Measurements from ENCODE around the gene MRGPRD. TPM values are rescaled to one million over a fixed set of nuclear protein-coding genes. Genes with fewer than 3 reads are reported as not detected.
A peak's percentile ranks its signal among the peaks of the same experiment; 100 is the strongest.

MRGPRD gene
- total RNA-seq, 1 donor: not detected

DNA sequence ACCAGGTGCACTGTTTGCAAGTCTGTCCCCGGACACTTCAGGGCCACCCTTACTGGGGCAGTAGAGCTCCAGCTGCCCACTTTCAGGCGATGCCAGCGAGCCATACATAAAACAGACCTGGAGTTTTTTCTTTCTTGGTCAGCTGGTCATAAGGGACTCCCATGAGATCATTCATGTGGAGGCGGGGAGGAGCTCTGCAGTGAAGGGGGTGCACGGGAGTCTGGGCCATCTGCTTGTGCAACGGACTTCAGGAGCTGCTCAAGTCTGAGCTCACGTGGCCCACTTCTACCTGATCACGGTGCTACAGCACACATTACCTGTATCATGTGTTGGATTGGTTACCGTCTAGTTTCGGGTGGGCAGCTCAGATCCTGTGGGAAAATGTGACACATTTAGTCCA lies 41.5 kb upstream of the MRGPRD start:
- Histone ChIP-seq H3K79me2 (ENCODE audit: insufficient read depth, low read length) (no peaks in the 10 kb centered on the region), H3K4me1 (ENCODE audit: insufficient read depth, low read length) (peaks cover 18% of the 10 kb centered on the region), H3K27ac (ENCODE audit: low read depth, low read length) (no peak overlapping the region), H3K4me2 (ENCODE audit: insufficient read depth, low read length) (peak overlapping the region; percentile 57), H3K27me3 (ENCODE audit: insufficient read depth, low read length) (peaks cover 9% of the 10 kb centered on the region), H2AFZ (ENCODE audit: low read length) (no peak overlapping the region), H3K4me3 (ENCODE audit: insufficient read depth, low read length) (no peak overlapping the region), H4K20me1 (ENCODE audit: insufficient read depth, low read length) (no peaks in the 10 kb centered on the region), H3K9me3 (ENCODE audit: low read depth, low read length) (no peaks in the 10 kb centered on the region), H3K36me3 (ENCODE audit: insufficient read depth, low read length) (no peaks in the 10 kb centered on the region)
- peak; percentile 79 for DNase-seq (ENCODE audit: insufficient read length, low spot score, missing footprints)
- TF ChIP-seq, protein P1, sequence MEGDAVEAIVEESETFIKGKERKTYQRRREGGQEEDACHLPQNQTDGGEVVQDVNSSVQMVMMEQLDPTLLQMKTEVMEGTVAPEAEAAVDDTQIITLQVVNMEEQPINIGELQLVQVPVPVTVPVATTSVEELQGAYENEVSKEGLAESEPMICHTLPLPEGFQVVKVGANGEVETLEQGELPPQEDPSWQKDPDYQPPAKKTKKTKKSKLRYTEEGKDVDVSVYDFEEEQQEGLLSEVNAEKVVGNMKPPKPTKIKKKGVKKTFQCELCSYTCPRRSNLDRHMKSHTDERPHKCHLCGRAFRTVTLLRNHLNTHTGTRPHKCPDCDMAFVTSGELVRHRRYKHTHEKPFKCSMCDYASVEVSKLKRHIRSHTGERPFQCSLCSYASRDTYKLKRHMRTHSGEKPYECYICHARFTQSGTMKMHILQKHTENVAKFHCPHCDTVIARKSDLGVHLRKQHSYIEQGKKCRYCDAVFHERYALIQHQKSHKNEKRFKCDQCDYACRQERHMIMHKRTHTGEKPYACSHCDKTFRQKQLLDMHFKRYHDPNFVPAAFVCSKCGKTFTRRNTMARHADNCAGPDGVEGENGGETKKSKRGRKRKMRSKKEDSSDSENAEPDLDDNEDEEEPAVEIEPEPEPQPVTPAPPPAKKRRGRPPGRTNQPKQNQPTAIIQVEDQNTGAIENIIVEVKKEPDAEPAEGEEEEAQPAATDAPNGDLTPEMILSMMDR (IDR thresholded peaks at IDR 0.05; ENCODE audit: extremely low read depth, low read depth, low read length): no peak

DNA sequence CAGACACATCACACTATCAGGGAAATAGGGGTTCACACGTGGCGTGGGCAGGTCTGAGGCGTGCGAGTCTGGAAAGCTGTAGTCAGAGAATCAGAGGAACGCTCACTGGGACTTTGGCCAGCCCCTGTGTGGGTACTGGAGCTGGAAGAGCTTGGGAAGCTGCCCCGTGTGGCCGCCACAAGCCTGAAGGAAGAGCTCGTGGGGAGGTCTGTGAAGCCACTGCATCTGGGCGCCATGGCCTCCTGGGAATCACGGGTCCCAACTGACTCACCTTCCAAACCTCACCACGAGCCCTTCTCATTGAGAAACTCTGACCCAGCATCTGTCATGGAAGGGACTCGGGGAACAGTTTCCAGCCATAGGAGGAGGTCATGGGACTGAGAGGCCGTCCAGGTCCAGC lies 38.1 kb upstream of the MRGPRD start:
- H3K27ac ChIP-seq (ENCODE audit: low read depth, low read length): peak overlapping the region; percentile 34
- no peaks in the 10 kb centered on the region for H3K79me2 ChIP-seq (ENCODE audit: insufficient read depth, low read length)
- H3K4me1 ChIP-seq (ENCODE audit: insufficient read depth, low read length): peaks cover 18% of the 10 kb centered on the region
- peaks cover 5% of the 10 kb centered on the region for H3K27me3 ChIP-seq (ENCODE audit: insufficient read depth, low read length)
- H4K20me1 ChIP-seq (ENCODE audit: insufficient read depth, low read length): no peaks in the 10 kb centered on the region
- H2AFZ ChIP-seq (ENCODE audit: low read length): peak overlapping the region; percentile 7
- H3K4me3 ChIP-seq (ENCODE audit: insufficient read depth, low read length): no peak overlapping the region
- TF ChIP-seq, protein P1 (IDR thresholded peaks at IDR 0.05; ENCODE audit: extremely low read depth, low read depth, low read length): peak; percentile 23
- no peaks in the 10 kb centered on the region for H3K9me3 ChIP-seq (ENCODE audit: low read depth, low read length)
- H3K4me2 ChIP-seq (ENCODE audit: insufficient read depth, low read length): no peak overlapping the region
- DNase-seq (ENCODE audit: insufficient read length, low spot score, missing footprints): peak; percentile 93
- H3K36me3 ChIP-seq (ENCODE audit: insufficient read depth, low read length): no peaks in the 10 kb centered on the region

DNA sequence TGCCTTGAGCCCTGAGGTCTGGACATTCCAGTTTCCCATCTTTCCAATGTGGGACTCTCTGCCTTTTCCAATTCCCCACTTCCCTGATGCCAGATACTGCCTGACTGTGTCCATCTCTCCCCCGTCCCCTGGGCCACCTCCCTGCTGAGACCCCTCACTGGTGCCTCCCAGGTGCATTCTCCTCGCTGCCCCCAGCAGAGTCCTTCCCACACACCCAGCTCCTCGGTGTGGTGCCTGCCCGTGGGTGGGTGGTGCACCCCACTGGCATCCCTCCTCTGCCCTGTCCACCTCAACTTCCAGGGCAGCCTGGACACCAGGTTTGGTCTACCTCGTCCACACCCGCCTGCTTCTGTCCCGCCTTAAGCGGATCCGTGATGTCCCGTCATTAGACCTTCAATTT lies 37.2 kb upstream of the MRGPRD start:
- H3K4me3 ChIP-seq (ENCODE audit: insufficient read depth, low read length): no peak overlapping the region
- no peaks in the 10 kb centered on the region for H3K79me2 ChIP-seq (ENCODE audit: insufficient read depth, low read length)
- H4K20me1 ChIP-seq (ENCODE audit: insufficient read depth, low read length): no peaks in the 10 kb centered on the region
- no peak overlapping the region for H3K4me2 ChIP-seq (ENCODE audit: insufficient read depth, low read length)
- DNase-seq (ENCODE audit: insufficient read length, low spot score, missing footprints): peak; percentile 35
- TF ChIP-seq, protein P1 (IDR thresholded peaks at IDR 0.05; ENCODE audit: extremely low read depth, low read depth, low read length): no peak
- peaks cover 25% of the 10 kb centered on the region for H3K4me1 ChIP-seq (ENCODE audit: insufficient read depth, low read length)
- no peaks in the 10 kb centered on the region for H3K36me3 ChIP-seq (ENCODE audit: insufficient read depth, low read length)
- H3K27ac ChIP-seq (ENCODE audit: low read depth, low read length): no peak overlapping the region
- no peaks in the 10 kb centered on the region for H3K27me3 ChIP-seq (ENCODE audit: insufficient read depth, low read length)
- no peak overlapping the region for H2AFZ ChIP-seq (ENCODE audit: low read length)
- H3K9me3 ChIP-seq (ENCODE audit: low read depth, low read length): no peaks in the 10 kb centered on the region

DNA sequence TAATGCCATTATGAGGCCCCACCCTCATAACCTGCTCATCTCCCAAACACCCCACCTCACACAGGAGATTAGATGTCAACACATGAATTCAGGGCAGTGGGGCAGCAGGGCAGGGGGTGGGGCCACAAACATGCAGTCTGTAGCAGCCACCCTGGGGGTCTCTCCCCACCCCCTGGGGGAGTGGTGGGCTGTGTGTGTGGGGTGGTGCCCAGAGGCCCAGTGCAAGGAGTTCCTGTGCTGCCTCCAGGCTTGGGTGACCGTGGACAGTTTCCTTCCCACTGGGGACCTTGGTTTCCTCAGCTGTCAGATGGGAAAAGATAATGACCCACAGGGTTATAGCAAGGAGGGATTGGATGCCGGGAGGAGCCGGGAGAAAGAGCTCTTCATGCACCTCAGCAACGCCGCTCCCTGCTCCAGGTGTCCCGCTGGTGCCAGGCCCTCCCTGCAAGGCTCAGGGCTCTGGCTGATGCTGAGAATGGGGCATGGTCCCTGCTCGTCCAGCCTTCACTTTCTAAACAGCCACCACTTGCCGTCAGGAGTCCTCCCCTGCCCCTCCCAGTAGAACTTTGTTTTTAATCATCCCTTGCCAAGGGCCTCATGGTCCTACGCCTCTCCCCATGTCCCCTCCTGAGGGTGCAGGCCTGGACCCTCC lies 34.2 kb upstream of the MRGPRD start:
- no peaks in the 10 kb centered on the region for H3K9me3 ChIP-seq (ENCODE audit: low read depth, low read length)
- peaks cover 48% of the 10 kb centered on the region for H3K4me1 ChIP-seq (ENCODE audit: insufficient read depth, low read length)
- no peaks in the 10 kb centered on the region for H3K36me3 ChIP-seq (ENCODE audit: insufficient read depth, low read length)
- peak; percentile 63 for DNase-seq (ENCODE audit: insufficient read length, low spot score, missing footprints)
- H2AFZ ChIP-seq (ENCODE audit: low read length): no peak overlapping the region
- no peaks in the 10 kb centered on the region for H4K20me1 ChIP-seq (ENCODE audit: insufficient read depth, low read length)
- H3K4me2 ChIP-seq (ENCODE audit: insufficient read depth, low read length): no peak overlapping the region
- TF ChIP-seq, protein P1 (IDR thresholded peaks at IDR 0.05; ENCODE audit: extremely low read depth, low read depth, low read length): no peak
- no peak overlapping the region for H3K27ac ChIP-seq (ENCODE audit: low read depth, low read length)
- H3K79me2 ChIP-seq (ENCODE audit: insufficient read depth, low read length): peaks cover 10% of the 10 kb centered on the region
- no peaks in the 10 kb centered on the region for H3K27me3 ChIP-seq (ENCODE audit: insufficient read depth, low read length)
- H3K4me3 ChIP-seq (ENCODE audit: insufficient read depth, low read length): no peak overlapping the region
